Activated CD8-positive, alpha-beta memory T cell treated with anti-CD3 and anti-CD28 coated beads for 36 hours (primary cell): Measurements from ENCODE around the gene ACTL7A. TPM values are rescaled to one million over a fixed set of nuclear protein-coding genes. Genes with fewer than 3 reads are reported as not detected.

Experiments
- CTCF ChIA-PET: fragments of 350-600 bp; sonication (Branson Sonifier 250); formaldehyde crosslinking; loops from one replicate; lab custom pipeline; 2021; ENCODE audit warnings: antibody characterized with exemption; lab: Charles Lee
- POLR2A ChIA-PET: fragments of 350-600 bp; sonication (Branson Sonifier 250); formaldehyde crosslinking; loops from one replicate; lab custom pipeline; 2021; ENCODE audit warnings: antibody characterized with exemption; lab: Charles Lee
- total RNA-seq, 2 experiments: library from RNA; stranded (reverse); gene quantifications; one replicate each; pipeline ENCODE4 v1.2.3, GENCODE V29; 2021

ACTL7A gene
- total RNA-seq, 2 experiments from 2014 or later, result not detected

GRCh38 chr9:108903420-108904103 lies 41.5 kb downstream of the ACTL7A start:
- ChIA-PET CTCF (no interaction called here), POLR2A (no interaction called here)

- POLR2A ChIA-PET, result no interaction called here
- CTCF ChIA-PET, result interaction anchor here (1.1 kb wide), 1 partner anchor 13 kb away, joined by 3 read pairs; no protein-coding TSS in a partner anchor
Observed at GRCh38 chr9:108904161-108904560, 42.1 kb downstream of the ACTL7A start.

GRCh38 chr9:108905494-108905893 lies 43.4 kb downstream of the ACTL7A start:
- ChIA-PET CTCF (no interaction called here), POLR2A (no interaction called here)

- CTCF ChIA-PET, result no interaction called here
- POLR2A ChIA-PET, result no interaction called here
Observed at GRCh38 chr9:108910402-108910801, 48.3 kb downstream of the ACTL7A start.

DNA sequence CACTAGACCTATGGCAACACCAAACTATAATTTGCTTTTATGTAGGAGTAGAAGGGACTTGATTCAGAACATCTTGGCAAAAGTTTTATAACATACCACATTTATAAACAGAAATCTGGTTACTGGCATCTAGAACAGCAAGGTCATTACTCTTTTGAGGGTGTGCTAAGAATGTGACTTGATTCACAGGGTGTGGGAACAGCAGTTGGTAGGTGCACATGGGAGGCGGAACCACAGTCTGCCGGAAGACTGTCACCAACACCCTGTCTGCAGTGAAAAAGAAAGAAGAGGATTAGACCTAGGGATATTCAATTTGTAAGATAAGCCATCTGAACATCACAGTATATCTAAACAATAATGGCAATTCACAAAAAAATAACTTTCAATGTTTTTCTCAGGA lies 48.8 kb downstream of the ACTL7A start:
- ChIA-PET CTCF (no interaction called here), POLR2A (no interaction called here)

GRCh38 chr9:108911820-108912219 lies 49.8 kb downstream of the ACTL7A start:
- CTCF ChIA-PET, result interaction anchor here (0.7 kb wide), 1 partner anchor 135 kb away, joined by 3 read pairs; no protein-coding TSS in a partner anchor
- POLR2A ChIA-PET, result no interaction called here

Other genes with a start within 250 kb of the ACTL7A start
- gene ACTL7B, start 6.3 kb upstream of the ACTL7A start, total RNA-seq, result not detected
- 10 to 100 TPM; 34.1 to 35.7 TPM for gene ELP1, start 71.9 kb downstream of the ACTL7A start, total RNA-seq
- gene ABITRAM, start 72.1 kb downstream of the ACTL7A start, total RNA-seq, result 10 to 100 TPM; 12.5 to 12.7 TPM
- gene CTNNAL1, start 151.2 kb downstream of the ACTL7A start, total RNA-seq, result 10 to 100 TPM; 20.9 to 21.0 TPM